Panc1 (cell line): ENCODE results near the gene LONRF2.

Experiments
- CTCF ChIP-seq: fragments of 450-650 bp; IDR thresholded peaks from 2 replicates; pipeline ENCODE4 v1.5.1; 2017; ENCODE audit warnings: mild to moderate bottlenecking
- POLR2AphosphoS5 ChIP-seq: IDR thresholded peaks from 2 replicates; pipeline ENCODE4 v1.6.1; 2012; ENCODE audit warnings: mild to moderate bottlenecking, low read depth, low read length, moderate library complexity
- REST ChIP-seq, 2 experiments: IDR thresholded peaks; 2 replicates each; pipeline ENCODE4 v1.6.1; 2011 to 2012; ENCODE audit warnings: low read depth in 2 of 2, control low read depth in 1 of 2, low read length in 1 of 2, mild to moderate bottlenecking in 1 of 2, moderate library complexity in 1 of 2; ENCODE audit not compliant: insufficient read depth in 1 of 2
- TCF7L2 ChIP-seq: IDR thresholded peaks from 2 replicates; pipeline ENCODE4 v1.6.1; 2011; ENCODE audit warnings: mild to moderate bottlenecking, low read depth, low read length, inconsistent platforms

- TF ChIP-seq CTCF: no peak
- TF ChIP-seq TCF7L2: no peak
- no peak for TF ChIP-seq POLR2AphosphoS5
- no peak for TF ChIP-seq REST (IDR thresholded peaks at IDR 0.05; ENCODE audit: insufficient read depth in 1 of 2, low read depth in 2 of 2, low read length in 1 of 2)
Observed at GRCh38 chr2:100262046-100262445, 60.3 kb downstream of the LONRF2 start.
